GM19099 (cell line): Measurements from ENCODE around the gene PADI6.

ENCODE experiments used
- POLR2A ChIP-seq: IDR thresholded peaks from 3 replicates; pipeline ENCODE4 v1.6.1; 2011; ENCODE audit warnings: low read depth; ENCODE audit not compliant: insufficient read length; ENCODE audit errors: extremely low read depth

PADI6 gene

DNA sequence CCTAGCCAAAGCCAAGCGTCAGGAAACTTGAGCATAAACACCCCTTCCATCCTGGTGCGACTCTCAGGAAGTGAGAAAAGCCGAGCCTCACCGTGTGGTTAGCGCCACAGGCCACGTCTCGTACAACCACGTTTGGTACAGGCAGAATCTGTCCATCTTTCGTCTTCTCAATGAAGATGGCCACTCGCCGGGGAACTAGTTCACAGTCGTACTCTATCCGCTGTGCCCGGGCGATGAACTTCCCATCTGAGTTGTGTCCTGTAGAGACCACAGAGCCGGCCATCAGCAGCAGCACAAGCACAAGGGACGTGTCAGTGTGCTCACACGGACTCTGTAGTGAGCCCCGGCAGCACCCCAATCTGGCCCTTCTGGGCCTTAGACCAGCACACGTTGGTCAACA, 44.4 kb downstream of the PADI6 start:
- no peak for TF ChIP-seq POLR2A

DNA sequence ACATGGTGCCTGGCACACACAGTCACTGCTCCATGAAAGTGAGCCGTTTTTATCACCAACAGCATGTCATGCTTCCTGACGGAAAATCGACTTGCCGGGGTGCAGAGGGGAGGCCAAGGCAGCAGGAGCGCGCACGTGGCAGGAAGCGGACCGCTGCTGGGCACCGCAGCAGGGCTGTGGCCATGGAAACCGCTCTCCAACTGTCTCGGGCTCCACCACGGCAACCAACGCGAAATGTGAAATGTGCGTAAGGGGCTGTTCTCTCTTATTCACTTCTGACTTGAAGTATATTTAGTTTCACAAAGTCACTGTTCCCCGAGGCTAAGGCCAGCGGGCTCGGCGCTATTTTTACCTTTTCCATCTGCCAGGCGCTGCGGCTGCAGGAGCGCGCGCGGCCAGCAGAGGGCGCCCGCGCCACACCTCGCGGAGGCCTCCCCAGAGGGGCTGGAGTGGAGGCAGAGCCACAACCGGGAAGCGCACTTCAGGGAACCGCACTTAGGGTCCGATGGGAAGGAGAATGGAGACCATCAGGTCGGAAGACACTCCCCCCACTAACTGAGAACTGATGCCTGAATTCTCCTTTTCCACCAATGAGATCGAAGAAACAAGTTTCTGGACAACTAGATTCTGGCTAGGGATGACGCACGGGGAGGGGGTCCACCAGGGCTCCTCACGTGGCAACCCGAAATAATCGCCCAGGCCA, 47.8 kb downstream of the PADI6 start:
- TF ChIP-seq POLR2A = no peak

DNA sequence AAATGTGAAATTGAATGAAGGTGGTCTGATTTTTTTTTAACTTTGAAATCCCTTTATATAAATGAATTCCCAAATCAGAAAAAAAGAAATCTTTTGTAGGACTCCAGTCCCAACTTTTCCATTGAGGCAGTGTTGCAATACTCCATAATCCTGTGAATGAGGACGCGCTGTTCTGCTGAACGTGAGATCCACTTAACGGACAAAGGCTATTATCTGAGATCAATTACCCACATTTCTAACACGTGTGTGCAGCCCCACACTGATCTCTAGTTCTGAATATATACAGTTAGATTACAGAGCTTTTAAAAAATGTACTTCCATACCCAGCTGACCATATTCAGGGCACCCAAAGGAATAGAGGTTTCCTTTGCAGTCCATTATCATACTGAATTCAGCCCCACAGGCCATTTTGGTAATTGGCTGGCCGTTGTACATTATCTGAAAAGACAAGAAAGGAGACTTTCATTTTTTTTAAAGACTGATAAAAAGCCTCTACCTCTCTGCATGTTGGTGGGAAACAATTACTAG, 48.5 kb downstream of the PADI6 start:
- no peak for TF ChIP-seq POLR2A

GRCh38 chr1:17422461-17422860, 50.5 kb downstream of the PADI6 start:
- no peak for TF ChIP-seq POLR2A

DNA sequence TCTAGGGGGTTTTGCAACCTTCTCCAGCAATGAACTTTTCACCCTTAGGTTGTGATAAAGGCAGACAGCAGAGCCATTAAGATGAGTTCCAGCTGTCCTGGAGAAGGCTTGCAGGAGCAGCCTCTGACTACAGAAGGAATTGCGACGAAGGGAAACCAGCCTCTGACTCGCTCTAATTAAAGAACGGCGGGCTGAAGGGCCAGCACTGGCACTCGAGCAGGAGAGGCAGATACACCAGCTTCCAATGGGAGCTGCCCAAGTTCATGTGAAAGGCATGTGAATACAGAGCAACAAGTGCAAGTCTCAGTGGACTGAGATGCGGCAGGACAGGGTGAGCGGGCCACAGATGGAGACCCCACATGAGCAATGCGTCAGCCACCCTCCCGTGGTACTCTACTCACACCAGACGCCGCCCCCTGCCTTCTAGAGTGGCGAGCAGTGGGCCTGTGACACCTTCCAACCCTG, 51.8 kb downstream of the PADI6 start:
- no peak for TF ChIP-seq POLR2A

DNA sequence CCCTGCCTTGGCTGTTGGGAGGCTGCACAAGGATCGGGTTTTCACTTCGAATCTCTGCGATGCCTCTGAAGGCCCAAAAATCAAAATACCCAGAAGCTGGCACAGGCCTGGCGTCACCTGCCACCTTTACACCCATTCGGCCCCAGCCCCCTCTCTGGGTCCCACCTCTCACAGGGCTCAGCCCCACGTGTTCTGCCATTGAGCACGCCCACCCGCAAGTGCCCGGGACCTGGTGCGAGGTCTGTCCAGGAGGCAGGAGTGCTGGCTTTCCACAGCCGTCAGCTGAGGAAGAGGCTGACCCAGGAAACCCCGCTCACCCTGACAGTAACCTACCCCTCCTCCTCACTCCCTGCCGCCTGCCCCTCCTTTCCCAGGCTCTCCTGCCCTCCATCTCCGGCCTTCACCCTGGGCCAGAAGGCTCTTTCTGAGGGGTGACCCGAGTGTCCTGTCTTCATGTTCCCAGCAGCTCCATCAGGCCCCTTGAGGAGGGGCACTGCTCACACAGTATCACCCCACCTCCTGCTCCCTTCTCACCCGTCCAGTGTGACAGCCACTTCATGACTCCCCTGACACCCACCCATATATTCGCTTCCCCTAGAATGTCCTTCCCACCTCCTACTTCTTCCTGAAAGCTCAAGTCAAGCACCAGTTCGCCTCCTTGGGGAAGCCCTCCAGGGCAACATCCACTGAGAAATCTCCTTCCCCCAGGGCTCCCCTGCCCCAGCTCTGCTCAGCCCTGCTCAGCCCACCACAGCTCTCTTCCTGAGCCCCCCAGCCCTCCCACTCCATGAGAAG, 54.0 kb downstream of the PADI6 start:
- TF ChIP-seq POLR2A = no peak

- TF ChIP-seq POLR2A = no peak
Observed at GRCh38 chr1:17427696-17428660, 56.0 kb downstream of the PADI6 start.

GRCh38 chr1:17429183-17429582, 57.2 kb downstream of the PADI6 start:
- no peak for TF ChIP-seq POLR2A

DNA sequence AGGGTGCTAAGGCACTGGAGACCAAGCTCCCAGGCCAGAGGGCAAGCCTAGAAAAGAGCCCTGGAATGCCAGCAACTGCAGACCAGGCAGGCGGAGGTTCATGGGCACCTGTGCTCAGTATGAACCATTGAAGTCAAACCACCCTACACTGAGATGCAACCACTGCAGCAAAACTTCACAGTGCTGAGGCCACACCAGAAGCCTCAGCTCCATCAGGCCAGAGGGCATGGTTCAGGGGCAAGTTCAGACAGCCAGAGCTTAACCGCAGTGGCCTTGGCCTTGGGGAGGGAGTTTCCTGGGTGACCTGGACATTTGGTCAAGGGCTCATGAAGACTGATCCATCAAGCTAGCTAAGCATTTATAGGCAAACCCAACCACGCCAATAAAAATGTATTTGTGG, 60.4 kb downstream of the PADI6 start:
- no peak for TF ChIP-seq POLR2A

DNA sequence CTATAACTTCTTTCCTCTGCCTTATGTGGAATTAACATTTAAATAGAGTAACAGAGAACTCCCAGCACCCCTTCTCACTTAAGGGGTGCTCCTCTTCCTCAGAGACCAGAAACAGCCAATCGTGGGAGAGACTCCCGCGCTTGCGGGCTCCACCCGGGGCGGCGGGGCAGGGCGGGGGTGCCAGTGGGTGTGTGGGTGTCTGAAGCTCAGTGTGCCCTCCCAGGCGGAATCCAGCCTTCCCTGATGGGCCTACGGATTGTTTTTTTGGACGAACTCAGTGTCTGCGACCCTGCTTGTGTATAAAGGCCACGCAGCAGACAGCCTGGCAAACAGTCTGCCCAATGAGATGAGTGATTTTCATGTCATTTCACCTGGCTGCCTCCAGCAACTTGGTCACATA, 61.3 kb downstream of the PADI6 start:
- no peak for TF ChIP-seq POLR2A

DNA sequence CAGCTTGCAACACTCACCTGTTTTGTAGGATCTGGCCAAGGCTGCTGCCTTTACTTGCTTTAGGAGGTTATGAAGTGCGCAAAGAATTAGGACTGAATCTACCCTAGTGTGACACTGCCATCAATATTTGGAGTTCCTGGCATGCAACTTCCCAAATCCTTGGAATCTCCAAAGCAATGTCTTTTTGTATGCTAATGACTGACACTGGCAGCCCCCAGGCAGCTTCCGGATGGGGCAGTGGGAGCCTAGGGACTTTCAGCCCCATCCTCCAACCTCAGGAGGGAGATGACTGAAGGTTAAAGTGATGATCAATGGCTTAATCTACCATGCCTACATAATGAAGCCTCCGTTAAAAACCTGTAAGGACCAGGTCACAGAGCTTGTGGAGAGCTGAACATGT, 62.0 kb downstream of the PADI6 start:
- TF ChIP-seq POLR2A = no peak

DNA sequence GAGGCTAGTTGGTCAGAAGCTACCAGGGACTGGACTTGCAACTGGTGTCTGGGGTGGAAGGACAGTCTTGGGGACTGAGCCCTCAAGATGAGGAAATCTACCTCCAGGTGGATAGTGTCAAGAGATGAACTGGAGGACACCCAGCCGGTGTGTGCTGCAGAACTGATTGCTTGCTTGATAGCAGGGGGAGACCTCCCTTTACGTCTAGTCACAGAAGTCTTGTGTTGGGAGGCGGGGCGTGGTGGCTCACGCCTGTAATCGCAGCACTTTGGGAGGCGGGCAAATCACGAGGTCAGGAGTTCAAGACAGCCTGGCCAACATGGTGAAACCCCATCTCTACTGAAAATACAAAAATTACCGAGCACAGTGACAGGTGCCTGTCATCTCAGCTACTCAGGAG, 62.6 kb downstream of the PADI6 start:
- TF ChIP-seq POLR2A = no peak

- no peak for TF ChIP-seq POLR2A
Observed at GRCh38 chr1:17436380-17437174, 64.6 kb downstream of the PADI6 start.

- TF ChIP-seq POLR2A = no peak
Observed at GRCh38 chr1:17437260-17437579, 65.2 kb downstream of the PADI6 start.
